RWPE2 (cell line): ENCODE data around the gene RNF166.

Source experiments
- ATAC-seq: fragments of 200-7000 bp; cut with Tn5 transposase; 3 replicates; pipeline ENCODE4 v1.9.1; 2021; ENCODE audit warnings: low read depth
- DNase-seq: peaks from one replicate; pipeline ENCODE4 v3.0.0-alpha.2; 2020; ENCODE audit warnings: low spot score
- H3K27ac ChIP-seq: fragments of 450-650 bp; 2 replicates; pipeline ENCODE4 v1.5.1; 2017; ENCODE audit warnings: mild to moderate bottlenecking; ENCODE audit not compliant: poor library complexity, severe bottlenecking
- H3K27me3 ChIP-seq: fragments of 250-450 bp; sonication (Bioruptor Pico); 2 replicates; pipeline ENCODE4 v1.5.1; 2021; ENCODE audit warnings: mild to moderate bottlenecking, moderate library complexity; ENCODE audit not compliant: insufficient read depth, poor library complexity, severe bottlenecking
- H3K36me3 ChIP-seq: fragments of 250-450 bp; sonication (Bioruptor Pico); 2 replicates; pipeline ENCODE4 v1.5.1; 2020; ENCODE audit warnings: low read depth, mild to moderate bottlenecking, moderate library complexity
- H3K4me1 ChIP-seq: fragments of 250-450 bp; sonication (Bioruptor Pico); 2 replicates; pipeline ENCODE4 v1.5.1; 2021; ENCODE audit warnings: mild to moderate bottlenecking, moderate library complexity; ENCODE audit not compliant: insufficient read depth, poor library complexity, severe bottlenecking
- H3K4me3 ChIP-seq: fragments of 250-450 bp; sonication (Bioruptor Pico); 2 replicates; pipeline ENCODE4 v1.5.1; 2021; ENCODE audit warnings: mild to moderate bottlenecking, moderate library complexity; ENCODE audit not compliant: severe bottlenecking
- H3K9me3 ChIP-seq: fragments of 250-450 bp; sonication (Bioruptor Pico); 2 replicates; pipeline ENCODE4 v1.5.1; 2021; ENCODE audit warnings: mild to moderate bottlenecking, moderate library complexity; ENCODE audit not compliant: severe bottlenecking
- CTCF ChIP-seq: fragments of 450-650 bp; IDR thresholded peaks from one replicate; pipeline ENCODE4 v1.5.1; 2017; ENCODE audit warnings: mild to moderate bottlenecking, moderate library complexity; ENCODE audit not compliant: poor library complexity, severe bottlenecking

RNF166 gene

GRCh38 chr16:88736088-88736487, 29.9 kb upstream of the RNF166 start:
- Histone ChIP-seq H3K4me1 (no peaks in the 10 kb centered on the region), H3K4me3 (no peak overlapping the region), H3K9me3 (no peaks in the 10 kb centered on the region), H3K27me3 (no peaks in the 10 kb centered on the region), H3K27ac (no peak overlapping the region), H3K36me3 (peaks cover 49% of the 10 kb centered on the region)
- no peak for ATAC-seq
- no peak for DNase-seq
- TF ChIP-seq CTCF = no peak

DNA sequence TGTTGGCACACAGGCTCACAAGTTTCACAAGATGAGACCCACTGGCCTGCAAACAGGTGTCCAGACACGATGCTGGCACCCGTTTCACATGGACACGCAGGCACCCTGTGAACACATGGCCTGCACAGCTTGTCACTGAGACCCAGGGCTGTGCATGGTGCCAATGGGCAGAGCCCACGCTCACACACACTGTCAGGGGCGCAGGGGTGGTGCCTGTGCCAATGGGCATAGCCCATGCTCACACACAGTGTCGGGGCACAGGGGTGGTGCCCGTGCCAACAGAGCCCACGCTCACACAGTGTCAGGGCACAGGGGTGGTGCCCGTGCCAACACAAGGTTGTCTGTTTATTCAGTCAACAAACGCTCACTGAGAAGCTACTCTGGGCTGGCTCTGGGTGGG, 29.4 kb upstream of the RNF166 start:
- no peak for ATAC-seq
- no peaks in the 10 kb centered on the region for H3K4me1 ChIP-seq
- no peak overlapping the region for H3K4me3 ChIP-seq
- no peak for TF ChIP-seq CTCF
- DNase-seq = no peak
- H3K27me3 ChIP-seq = no peaks in the 10 kb centered on the region
- H3K27ac ChIP-seq = no peak overlapping the region
- peaks cover 49% of the 10 kb centered on the region for H3K36me3 ChIP-seq
- no peaks in the 10 kb centered on the region for H3K9me3 ChIP-seq

GRCh38 chr16:88735121-88735520, 28.9 kb upstream of the RNF166 start:
- no peak overlapping the region for H3K4me3 ChIP-seq
- no peaks in the 10 kb centered on the region for H3K9me3 ChIP-seq
- TF ChIP-seq CTCF = no peak
- DNase-seq (no peak), ATAC-seq (no peak)
- peaks cover 54% of the 10 kb centered on the region for H3K36me3 ChIP-seq
- H3K27ac ChIP-seq = no peak overlapping the region
- H3K4me1 ChIP-seq = no peaks in the 10 kb centered on the region
- no peaks in the 10 kb centered on the region for H3K27me3 ChIP-seq

GRCh38 chr16:88734361-88734728, 28.1 kb upstream of the RNF166 start:
- no peak for TF ChIP-seq CTCF
- Histone ChIP-seq H3K27me3 (no peaks in the 10 kb centered on the region), H3K36me3 (peaks cover 57% of the 10 kb centered on the region), H3K4me3 (no peak overlapping the region), H3K4me1 (no peaks in the 10 kb centered on the region), H3K27ac (no peak overlapping the region), H3K9me3 (no peaks in the 10 kb centered on the region)
- ATAC-seq (no peak), DNase-seq (no peak)

DNA sequence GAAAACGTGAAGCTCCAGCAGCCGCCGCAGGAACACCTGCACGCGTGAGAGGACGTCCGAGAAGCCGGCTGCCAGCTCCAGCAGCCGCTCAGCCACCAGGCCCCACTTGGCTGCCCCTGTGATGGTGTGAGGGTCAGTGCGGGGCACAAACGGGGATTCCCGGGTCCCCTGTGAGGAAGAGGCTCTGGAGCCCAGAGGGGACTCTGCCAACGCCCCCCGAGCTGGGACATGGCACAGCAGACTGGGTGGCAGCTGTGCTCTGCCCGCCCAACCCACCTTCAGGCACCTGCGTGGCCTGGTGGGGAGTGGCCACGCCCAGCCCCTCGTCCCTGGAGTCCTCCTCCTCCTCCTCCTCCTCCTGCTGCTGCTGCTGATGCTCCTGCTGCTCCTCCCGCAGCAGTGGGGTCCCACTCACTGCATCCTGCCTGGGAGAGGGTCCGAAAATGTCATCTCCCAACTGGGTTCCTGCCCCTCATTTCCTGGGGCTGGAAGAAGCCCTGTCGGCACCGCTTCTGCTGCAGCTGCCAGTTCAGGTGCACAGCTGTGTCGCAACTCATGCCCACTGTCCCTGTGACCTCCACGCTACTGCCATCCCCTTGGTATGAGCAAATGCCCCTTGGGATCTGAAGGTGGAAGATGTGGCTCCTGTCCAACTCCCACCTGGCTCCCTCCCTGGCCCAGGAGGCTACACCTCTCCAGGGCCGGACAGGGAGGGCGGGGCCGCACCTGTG, 27.6 kb upstream of the RNF166 start:
- DNase-seq (no peak), ATAC-seq (no peak)
- peaks cover 57% of the 10 kb centered on the region for H3K36me3 ChIP-seq

More for the DNA sequence above, 27.6 kb upstream of the RNF166 start:
- H3K27me3 ChIP-seq = no peaks in the 10 kb centered on the region
- no peaks in the 10 kb centered on the region for H3K4me1 ChIP-seq
- H3K27ac ChIP-seq = no peak overlapping the region
- TF ChIP-seq CTCF = no peak
- H3K4me3 ChIP-seq = no peak overlapping the region
- H3K9me3 ChIP-seq = no peaks in the 10 kb centered on the region
